Activated naive CD4-positive, alpha-beta T cell treated with anti-CD3 and anti-CD28 coated beads, Interleukin-2, amount 50 U/mL, for 72 hours (primary cell): Measurements from ENCODE around the gene ARPC5L. TPM values are rescaled to one million over a fixed set of nuclear protein-coding genes. Genes with fewer than 3 reads are reported as not detected.

ENCODE experiments used
- ATAC-seq, 2 donors: fragments of 150-1000 bp; cut with Tn5 transposase; 2 replicates each; pipeline ENCODE4 v1.10.0; 2021; ENCODE audit warnings: mild to moderate bottlenecking in 2 of 2, moderate library complexity in 2 of 2
- DNase-seq, 2 donors: peaks; one replicate each; pipeline ENCODE4 v3.0.0; 2021 to 2022; ENCODE audit warnings: low spot score in 2 of 2
- H3K27ac Mint-ChIP-seq, 2 donors: one replicate each; pipeline ENCODE4 v1.8.0; 2022; ENCODE audit warnings: mild to moderate bottlenecking in 2 of 2, mixed read lengths in 2 of 2
- H3K36me3 Mint-ChIP-seq, 2 donors: one replicate each; pipeline ENCODE4 v1.8.0; 2022; ENCODE audit warnings: mixed read lengths in 2 of 2
- H3K9me3 Mint-ChIP-seq, 2 donors: one replicate each; pipeline ENCODE4 v1.8.0; 2022; ENCODE audit warnings: mixed read lengths in 2 of 2
- total RNA-seq, 2 donors: library from RNA; stranded (reverse); gene quantifications; one replicate each; pipeline ENCODE4 v1.2.3, GENCODE V29; 2022

ARPC5L gene
- total RNA-seq, 2 donors from 2014 or later: 86.2 to 86.5 TPM

- no peak for ATAC-seq
- Mint-ChIP-seq H3K36me3 (peaks cover 21 to 33% of the 10 kb centered on the region in 2 donors), H3K27ac (peak overlapping the region in 1 of 2 donors; percentile 97)
Measured at GRCh38 chr9:124877021-124877782, 15.3 kb downstream of the ARPC5L start.

DNA sequence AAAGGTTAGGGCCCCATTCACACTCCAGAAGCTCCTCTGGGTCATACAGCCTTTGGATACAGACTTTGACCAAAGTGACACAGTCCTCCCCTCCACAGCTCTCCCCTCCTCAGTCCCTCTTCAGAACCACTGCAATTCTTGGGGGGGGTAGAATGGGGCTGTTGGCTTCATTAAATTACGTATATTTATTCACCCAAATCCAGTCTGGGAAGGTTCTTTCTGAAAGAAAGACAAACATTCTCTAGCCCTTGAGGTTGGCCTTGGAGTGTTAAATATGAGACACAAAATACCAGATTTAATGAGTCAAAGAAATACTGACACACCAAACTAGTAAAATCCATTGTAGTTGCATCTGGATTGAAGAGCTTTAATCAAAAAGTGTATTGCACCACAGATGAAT is 16.1 kb downstream of the ARPC5L start:
- Mint-ChIP-seq H3K36me3 (peaks cover 17 to 25% of the 10 kb centered on the region in 2 donors), H3K9me3 (no peaks in the 10 kb centered on the region), H3K27ac (peak overlapping the region in 1 of 2 donors; percentile 86)
- ATAC-seq (no peak), DNase-seq (no peak)

More at GRCh38 chr9:124877021-124877782, 15.3 kb downstream of the ARPC5L start:
- DNase-seq: no peak
- H3K9me3 Mint-ChIP-seq: no peaks in the 10 kb centered on the region

DNA sequence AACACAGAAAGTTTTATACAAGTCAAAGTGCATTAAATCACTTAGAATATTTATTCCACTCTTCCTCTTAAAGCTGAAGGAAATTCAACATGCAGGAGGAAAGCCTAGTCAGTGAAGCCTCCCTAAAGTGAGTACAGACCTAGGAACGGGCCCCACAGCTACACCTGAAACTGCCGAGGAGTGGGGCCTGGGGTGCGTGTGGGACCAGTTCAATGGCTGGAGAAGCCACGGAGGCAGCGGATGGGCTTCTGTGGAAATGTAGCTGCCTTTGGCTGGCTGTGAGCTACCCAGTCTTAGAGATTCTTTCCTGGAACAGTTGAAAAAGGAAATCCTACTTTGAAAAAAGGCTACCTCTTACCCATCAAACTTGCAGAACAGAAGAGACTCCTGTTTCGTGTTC is 16.6 kb downstream of the ARPC5L start:
- no peak for ATAC-seq
- no peak for DNase-seq
- peaks cover 12 to 20% of the 10 kb centered on the region in 2 donors for H3K36me3 Mint-ChIP-seq
- H3K27ac Mint-ChIP-seq: peak overlapping the region in 1 of 2 donors; percentile 86
- H3K9me3 Mint-ChIP-seq: no peaks in the 10 kb centered on the region

- Mint-ChIP-seq H3K27ac (peak overlapping the region in 1 of 2 donors; percentile 26), H3K36me3 (peaks cover 10 to 18% of the 10 kb centered on the region in 2 donors), H3K9me3 (no peaks in the 10 kb centered on the region)
- no peak for DNase-seq
- ATAC-seq: no peak
Measured at GRCh38 chr9:124879226-124879625, 17.3 kb downstream of the ARPC5L start.

- H3K9me3 Mint-ChIP-seq: no peaks in the 10 kb centered on the region
- DNase-seq: no peak
- peaks cover 1 to 7% of the 10 kb centered on the region in 2 donors for H3K36me3 Mint-ChIP-seq
- H3K27ac Mint-ChIP-seq: no peak overlapping the region
- peak in 1 of 2 donors; percentile 19 for ATAC-seq
Measured at GRCh38 chr9:124880501-124880900, 18.6 kb downstream of the ARPC5L start.

- ATAC-seq (no peak), DNase-seq (no peak)
- Mint-ChIP-seq H3K9me3 (no peaks in the 10 kb centered on the region), H3K36me3 (peaks cover 6 to 8% of the 10 kb centered on the region in 2 donors), H3K27ac (peak overlapping the region in 1 of 2 donors; percentile 55)
Measured at GRCh38 chr9:124881138-124881743, 19.3 kb downstream of the ARPC5L start.

GRCh38 chr9:124882231-124882630 is 20.3 kb downstream of the ARPC5L start:
- ATAC-seq: peak in 1 of 2 donors; percentile 16
- peaks cover under 1 to 18% of the 10 kb centered on the region in 2 donors for H3K36me3 Mint-ChIP-seq
- no peaks in the 10 kb centered on the region for H3K9me3 Mint-ChIP-seq
- H3K27ac Mint-ChIP-seq: no peak overlapping the region
- no peak for DNase-seq

- Mint-ChIP-seq H3K27ac (peak overlapping the region in 1 of 2 donors; percentile 20), H3K9me3 (no peaks in the 10 kb centered on the region), H3K36me3 (peaks cover 0 to 27% of the 10 kb centered on the region in 2 donors)
- ATAC-seq (no peak), DNase-seq (no peak)
Measured at GRCh38 chr9:124884376-124884775, 22.4 kb downstream of the ARPC5L start.

- Mint-ChIP-seq H3K36me3 (peaks cover 5 to 35% of the 10 kb centered on the region in 2 donors), H3K9me3 (no peaks in the 10 kb centered on the region)
- DNase-seq: no peak
Measured at GRCh38 chr9:124885551-124885950, 23.6 kb downstream of the ARPC5L start.

DNA sequence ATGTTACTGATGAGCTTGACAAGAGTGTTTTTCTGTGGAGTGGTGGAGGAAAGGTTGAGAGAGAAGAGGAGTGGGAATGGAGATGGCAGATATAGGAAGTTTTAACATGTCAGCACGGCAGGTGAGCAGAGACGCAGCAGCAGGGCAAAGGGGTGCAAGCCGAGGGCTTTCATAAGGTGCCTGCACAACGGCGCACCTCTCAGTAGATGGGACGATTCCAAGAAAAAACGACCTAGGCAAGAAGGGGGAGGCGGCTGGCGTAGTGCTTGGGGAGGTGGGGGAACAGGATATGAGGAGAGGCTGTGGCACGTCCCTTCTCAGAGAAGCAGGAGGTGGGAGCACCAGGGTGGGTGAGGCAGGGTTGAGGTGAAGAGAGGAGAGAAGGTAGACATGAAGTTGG is 24.5 kb downstream of the ARPC5L start:
- no peak for ATAC-seq
- H3K27ac Mint-ChIP-seq: peak overlapping the region in 1 of 2 donors; percentile 27
- DNase-seq: no peak
- peaks cover 10 to 37% of the 10 kb centered on the region in 2 donors for H3K36me3 Mint-ChIP-seq
- no peaks in the 10 kb centered on the region for H3K9me3 Mint-ChIP-seq

More at GRCh38 chr9:124885551-124885950, 23.6 kb downstream of the ARPC5L start:
- no peak for ATAC-seq
- peak overlapping the region in 1 of 2 donors; percentile 17 for H3K27ac Mint-ChIP-seq

DNA sequence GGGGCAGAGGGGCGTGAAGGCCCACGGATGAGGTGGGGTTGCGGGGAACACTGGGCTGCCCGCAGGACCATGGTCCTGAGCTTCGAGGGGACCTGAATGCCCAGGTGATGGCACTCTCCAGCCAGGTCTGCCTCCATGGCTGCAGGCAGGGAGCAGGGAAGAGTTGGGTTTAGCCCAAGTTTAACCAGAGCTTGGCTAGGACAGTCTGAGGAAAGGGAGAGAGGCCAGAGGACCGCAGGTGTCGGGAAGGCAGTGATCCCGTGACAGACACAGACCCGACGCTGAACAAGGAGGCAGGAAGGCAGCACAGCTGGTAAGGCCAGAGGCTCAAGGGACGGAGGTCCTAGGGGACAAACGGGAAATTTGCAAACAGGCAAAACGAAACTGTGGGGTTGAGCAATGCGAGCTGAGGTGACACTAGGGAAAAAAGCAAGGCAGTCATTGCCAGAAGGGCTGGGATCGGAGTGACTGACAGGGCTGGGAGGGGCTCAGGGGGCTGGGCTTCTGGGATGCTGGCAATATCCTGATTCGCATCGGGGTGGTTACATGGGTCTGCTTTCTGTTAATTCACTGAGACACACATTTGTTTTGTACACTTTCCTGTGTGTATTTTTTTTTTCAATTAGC is 25.0 kb downstream of the ARPC5L start:
- Mint-ChIP-seq H3K9me3 (no peaks in the 10 kb centered on the region), H3K27ac (peak overlapping the region in 1 of 2 donors; percentile 27), H3K36me3 (peaks cover 10 to 37% of the 10 kb centered on the region in 2 donors)
- ATAC-seq: no peak
- no peak for DNase-seq

- Mint-ChIP-seq H3K27ac (no peak overlapping the region), H3K9me3 (no peaks in the 10 kb centered on the region), H3K36me3 (peaks cover 10 to 37% of the 10 kb centered on the region in 2 donors)
- ATAC-seq (no peak), DNase-seq (no peak)
Measured at GRCh38 chr9:124887832-124888231, 25.9 kb downstream of the ARPC5L start.

GRCh38 chr9:124889006-124889405 is 27.1 kb downstream of the ARPC5L start:
- peaks cover 10 to 45% of the 10 kb centered on the region in 2 donors for H3K36me3 Mint-ChIP-seq
- H3K27ac Mint-ChIP-seq: no peak overlapping the region
- no peak for ATAC-seq
- DNase-seq: no peak
- H3K9me3 Mint-ChIP-seq: no peaks in the 10 kb centered on the region

- Mint-ChIP-seq H3K9me3 (no peaks in the 10 kb centered on the region), H3K36me3 (peaks cover 10 to 57% of the 10 kb centered on the region in 2 donors), H3K27ac (no peak overlapping the region)
- no peak for ATAC-seq
- DNase-seq: no peak
Measured at GRCh38 chr9:124890179-124890578, 28.2 kb downstream of the ARPC5L start.

DNA sequence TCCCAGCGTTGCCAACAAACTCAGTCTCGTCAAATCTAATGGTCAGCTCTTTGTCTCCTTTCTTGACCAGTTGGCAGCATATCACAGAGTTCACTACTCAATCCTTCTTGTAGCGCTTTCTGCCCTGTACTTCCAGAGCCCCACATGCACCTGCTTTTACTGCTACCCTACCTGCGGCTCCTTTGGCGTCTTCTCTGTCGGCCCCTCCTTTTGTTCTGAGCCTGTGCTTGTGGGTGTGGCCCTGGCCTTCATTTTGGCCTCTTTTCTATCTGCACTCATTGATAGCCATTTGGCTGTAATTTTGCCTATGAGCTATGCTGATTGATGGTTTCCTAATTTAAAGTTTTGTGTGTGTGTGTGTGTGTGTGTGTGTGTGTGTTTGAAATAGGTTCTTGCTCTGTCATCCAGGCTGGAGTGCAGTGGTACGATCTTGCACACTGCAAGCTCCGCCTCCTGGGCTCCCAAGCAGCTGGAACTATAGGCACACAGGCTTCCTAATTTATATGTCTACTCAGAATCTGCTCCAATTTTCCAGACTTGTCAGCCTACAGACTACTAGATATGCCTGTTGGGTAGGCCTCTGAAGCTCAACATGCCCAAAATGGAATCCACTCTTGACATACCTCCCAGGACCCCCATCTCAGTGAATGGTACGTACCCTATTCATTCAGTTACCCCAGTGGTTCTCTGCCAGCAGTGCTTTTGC is 32.3 kb downstream of the ARPC5L start:
- peak overlapping the region in 1 of 2 donors; percentile 83 for H3K27ac Mint-ChIP-seq
- ATAC-seq (no peak), DNase-seq (no peak)
- peaks cover 26 to 37% of the 10 kb centered on the region in 2 donors for H3K36me3 Mint-ChIP-seq
- H3K9me3 Mint-ChIP-seq: no peaks in the 10 kb centered on the region

GRCh38 chr9:124894741-124895170 is 32.8 kb downstream of the ARPC5L start:
- Mint-ChIP-seq H3K9me3 (no peaks in the 10 kb centered on the region), H3K36me3 (peaks cover 27 to 36% of the 10 kb centered on the region in 2 donors), H3K27ac (peak overlapping the region; percentile 47 to 83)
- ATAC-seq: peak in 1 of 2 donors; percentile 48
- no peak for DNase-seq
